IMR-90 (cell line): ENCODE data around the gene PACSIN2. TPM values are rescaled to one million over a fixed set of nuclear protein-coding genes. Genes with fewer than 3 reads are reported as not detected.
A peak's percentile ranks its signal among the peaks of the same experiment; 100 is the strongest.

ENCODE experiments used
- ATAC-seq: fragments of 200-7000 bp; cut with Tn5 transposase; 2 replicates; pipeline ENCODE4 v1.9.1; 2020; ENCODE audit warnings: low read depth, mild to moderate bottlenecking, moderate library complexity
- BruUV-seq: library from RNA; stranded (reverse); fragments of 400-500 nt; replicated peaks from 2 replicates; lab custom pipeline; 2021; lab: Mats Ljungman, UMichigan
- CTCF ChIA-PET: fragments of 300-600 bp; formaldehyde crosslinking; extraction: SDS; loops from one replicate; lab custom pipeline; 2021; ENCODE audit warnings: antibody characterized with exemption; lab: Yijun Ruan, JAX
- POLR2A ChIA-PET: fragments of 300-600 bp; sonication (Branson Sonifier 250); formaldehyde crosslinking; loops from one replicate; lab custom pipeline; 2022; ENCODE audit warnings: antibody characterized with exemption; ENCODE audit not compliant: unreplicated experiment; lab: Charles Lee
- DNase-seq: peaks from one replicate; pipeline ENCODE4 v3.0.0; 2013
- H2AFZ ChIP-seq: replicated peaks from 2 replicates; pipeline ENCODE3; 2013; ENCODE audit warnings: low read length, mild to moderate bottlenecking; ENCODE audit not compliant: poor library complexity
- H2AK5ac ChIP-seq: 2 replicates; pipeline ENCODE4 v1.6.1; 2013; ENCODE audit warnings: low read depth, low read length, inconsistent platforms
- H2AK9ac ChIP-seq: replicated peaks from 2 replicates; pipeline ENCODE3; 2013; ENCODE audit warnings: mild to moderate bottlenecking, low read depth, low read length, moderate library complexity; ENCODE audit not compliant: poor library complexity
- H2BK120ac ChIP-seq: 2 replicates; pipeline ENCODE4 v1.6.1; 2013; ENCODE audit warnings: low read depth, low read length, inconsistent platforms
- H2BK15ac ChIP-seq: 3 replicates; pipeline ENCODE4 v1.6.1; 2013; ENCODE audit warnings: low read depth, low read length, inconsistent platforms
- H2BK20ac ChIP-seq: 2 replicates; pipeline ENCODE4 v1.6.1; 2013; ENCODE audit warnings: low read depth, mild to moderate bottlenecking, inconsistent platforms, low read length, moderate library complexity
- H2BK5ac ChIP-seq: 2 replicates; pipeline ENCODE4 v1.6.1; 2013; ENCODE audit warnings: mild to moderate bottlenecking, low read depth, low read length, inconsistent platforms; ENCODE audit not compliant: poor library complexity, severe bottlenecking
- H3K14ac ChIP-seq: replicated peaks from 2 replicates; pipeline ENCODE4 v1.6.1; 2013; ENCODE audit warnings: low read depth, low read length, inconsistent platforms
- H3K18ac ChIP-seq: 2 replicates; pipeline ENCODE4 v1.6.1; 2013; ENCODE audit warnings: low read depth, low read length, control low read depth
- H3K23ac ChIP-seq: 2 replicates; pipeline ENCODE4 v1.6.1; 2013; ENCODE audit warnings: low read depth, low read length, inconsistent platforms
- H3K27ac ChIP-seq: 2 replicates; pipeline ENCODE4 v1.5.1; 2013; ENCODE audit warnings: mild to moderate bottlenecking, control low read depth, low read length; ENCODE audit not compliant: insufficient read depth
- H3K27me3 ChIP-seq: 2 replicates; pipeline ENCODE4 v1.6.1; 2013; ENCODE audit warnings: low read length; ENCODE audit not compliant: control insufficient read depth, insufficient read depth
- H3K36me3 ChIP-seq: 2 replicates; pipeline ENCODE4 v1.6.1; 2013; ENCODE audit warnings: low read length, mixed read lengths; ENCODE audit not compliant: control insufficient read depth, insufficient read depth
- H3K4ac ChIP-seq: 2 replicates; pipeline ENCODE4 v1.6.1; 2013; ENCODE audit warnings: low read depth, low read length, inconsistent platforms
- H3K4me1 ChIP-seq: 2 replicates; pipeline ENCODE4 v1.6.1; 2013; ENCODE audit warnings: low read length, mixed read lengths; ENCODE audit not compliant: control insufficient read depth, insufficient read depth
- H3K4me2 ChIP-seq: 2 replicates; pipeline ENCODE4 v1.6.1; 2013; ENCODE audit warnings: low read depth, mild to moderate bottlenecking, control low read depth, low read length, moderate library complexity
- H3K4me3 ChIP-seq: 2 replicates; pipeline ENCODE4 v1.5.1; 2013; ENCODE audit warnings: low read depth, mild to moderate bottlenecking, control low read depth, low read length, moderate library complexity; ENCODE audit not compliant: insufficient read depth
- H3K56ac ChIP-seq: 2 replicates; pipeline ENCODE4 v1.6.1; 2013; ENCODE audit warnings: low read length, inconsistent platforms; ENCODE audit not compliant: insufficient read depth; ENCODE audit errors: extremely low read depth
- H3K79me1 ChIP-seq, 2 experiments: 2 replicates each; pipeline ENCODE4 v1.6.1; 2013; ENCODE audit warnings: low read length in 2 of 2, inconsistent platforms in 1 of 2, low read depth in 1 of 2
- H3K9ac ChIP-seq: 2 replicates; pipeline ENCODE4 v1.6.1; 2013; ENCODE audit warnings: low read depth, low read length, control low read depth
- H3K9me1 ChIP-seq: 2 replicates; pipeline ENCODE4 v1.6.1; 2013; ENCODE audit warnings: low read length, inconsistent platforms; ENCODE audit not compliant: insufficient read depth
- H3K9me3 ChIP-seq: 2 replicates; pipeline ENCODE4 v1.6.1; 2013; ENCODE audit warnings: low read length; ENCODE audit not compliant: control insufficient read depth, insufficient read depth
- H4K20me1 ChIP-seq: 2 replicates; pipeline ENCODE4 v1.6.1; 2013; ENCODE audit warnings: low read length, inconsistent platforms; ENCODE audit not compliant: insufficient read depth
- H4K5ac ChIP-seq: 2 replicates; pipeline ENCODE4 v1.6.1; 2013; ENCODE audit warnings: mild to moderate bottlenecking, low read depth, low read length, control low read depth
- H4K8ac ChIP-seq, 2 experiments: 2 replicates each; pipeline ENCODE4 v1.6.1; 2013; ENCODE audit warnings: low read depth in 2 of 2, low read length in 2 of 2, control low read depth in 1 of 2, inconsistent platforms in 1 of 2
- H4K91ac ChIP-seq: 2 replicates; pipeline ENCODE4 v1.6.1; 2013; ENCODE audit warnings: low read depth, low read length, inconsistent platforms; ENCODE audit not compliant: insufficient read depth
- BHLHE40 ChIP-seq: fragments of 150-350 bp; IDR thresholded peaks from 2 replicates; pipeline ENCODE4 v1.6.1; 2016; ENCODE audit warnings: mild to moderate bottlenecking, low read depth, low read length
- CEBPB ChIP-seq: IDR thresholded peaks from 2 replicates; pipeline ENCODE4 v1.6.1; 2012; ENCODE audit warnings: low read depth, low read length, improper control_type of control experiment
- WGBS, 2 experiments: methylation state at CpG; one replicate each; pipeline versions ENCODE4 v1.1.5 to v1.1.7; 2013; ENCODE audit warnings: missing lambda C conversion rate in 2 of 2; ENCODE audit not compliant: insufficient read length in 1 of 2; ENCODE audit errors: extremely low coverage in 2 of 2; 5-methylcytosine and 5-hydroxymethylcytosine counted together
- dilution Hi-C: fragments of 300-500 bp; cut with HindIII; formaldehyde crosslinking; loops from one replicate; pipeline ENCODE4 v1.14.3; 2018; ENCODE audit warnings: low sequenced_read_pairs; ENCODE audit not compliant: unreplicated experiment
- in situ Hi-C: fragments of 300-500 bp; cut with MboI; formaldehyde crosslinking; loops from 3 replicates; pipeline ENCODE4 v1.14.3; 2019; ENCODE audit warnings: low sequenced_read_pairs, inconsistent platforms, mixed read lengths
- intact Hi-C: fragments of 100-400 bp; cut with micrococcal nuclease; formaldehyde crosslinking; loops from 2 replicates; pipeline ENCODE4 v1.10.0; 2022
- polyA plus RNA-seq, 3 experiments: library from polyadenylated mRNA; depleted of rRNA; stranded (reverse); fragments of >200 nt; gene quantifications; 2 replicates each; pipeline ENCODE4 v1.2.3, GENCODE V29; 2012; ENCODE audit warnings: low replicate concordance in 1 of 3
- total RNA-seq: library from RNA; depleted of rRNA; stranded (reverse); fragments of >200 nt; gene quantifications from 2 replicates; pipeline ENCODE4 v1.2.3, GENCODE V29; 2012

The PACSIN2 gene
- total and polyA plus RNA-seq, 2 of the 4 experiments (the other 2 are of a cell fraction) = 85.0 to 118 TPM

GRCh38 chr22:42997582-42998090 lies 17.3 kb downstream of the PACSIN2 start:
- Histone ChIP-seq H2AK5ac (peak overlapping the region; percentile 63; the same call in 1 of the 2 replicates), H3K27me3 (no peaks in the 10 kb centered on the region), H3K14ac (peak overlapping the region; percentile 62), H2BK5ac (peak overlapping the region; percentile 45), H4K5ac (no peak overlapping the region), H3K23ac (peak overlapping the region; percentile 58; the same call in 1 of the 2 replicates), H3K4me3 (no peak overlapping the region), H4K8ac (peak overlapping the region in 1 of 2 experiments; percentile 20; a peak in 2 of 4 replicates), H3K9me1 (peaks cover 44% of the 10 kb centered on the region), H3K36me3 (no peaks in the 10 kb centered on the region), H2AFZ (no peak overlapping the region), H3K56ac (no peak overlapping the region), H2BK120ac (peak overlapping the region; percentile 58; the same call in 1 of the 2 replicates), H3K4ac (peak overlapping the region; percentile 59; the same call in 1 of the 2 replicates), H2AK9ac (no peak overlapping the region), H3K9me3 (no peaks in the 10 kb centered on the region), H4K20me1 (peaks cover 32% of the 10 kb centered on the region), H3K79me1 (peaks cover 22 to 82% of the 10 kb centered on the region in 2 experiments), H4K91ac (peak overlapping the region; percentile 20), H3K9ac (no peak overlapping the region), H3K18ac (peak overlapping the region; percentile 38; the same call in 1 of the 2 replicates), H3K4me1 (peaks cover 49% of the 10 kb centered on the region), H3K4me2 (no peak overlapping the region), H2BK15ac (peak overlapping the region; percentile 54; the same call in 1 of the 3 replicates), H2BK20ac (peak overlapping the region; percentile 15; the same call in 1 of the 2 replicates), H3K27ac (peak overlapping the region; percentile 15; the same call in 1 of the 2 replicates)
- intact Hi-C loops = no loop called here
- CTCF ChIA-PET = no interaction called here
- DNase-seq = no peak
- dilution Hi-C loops = no loop called here
- POLR2A ChIA-PET = no interaction called here
- ATAC-seq = no peak
- no TSS peak for BruUV-seq
- in situ Hi-C loops = no loop called here
- 0 out of 2 replicates have a peak, but pooled peaks have one; percentile 7 for TF ChIP-seq CEBPB
- no peak for TF ChIP-seq BHLHE40
- WGBS, 2 experiments = no CpG with 5 or more reads among the region's 6 CpGs
